ENCODE measurements around the gene PATJ.

DNA sequence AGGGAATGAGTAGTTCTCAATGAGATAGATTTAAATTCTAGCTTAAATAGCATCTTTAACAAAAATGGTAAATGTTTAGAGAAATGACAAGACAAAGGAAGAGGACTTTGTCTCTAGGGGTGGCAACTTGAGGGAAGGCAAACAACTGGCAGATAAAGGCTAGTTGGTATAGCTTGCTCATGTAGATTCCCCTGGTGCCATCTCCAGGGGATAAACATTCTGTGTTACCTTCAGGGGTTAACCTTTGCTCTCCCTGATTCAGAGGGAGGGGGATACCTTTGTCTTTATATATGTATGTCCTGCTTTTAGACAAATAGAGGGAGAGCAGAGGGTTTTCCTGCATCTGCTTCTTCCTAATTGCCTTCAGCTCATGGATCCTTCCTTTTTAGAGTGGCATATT is 298.7 kb downstream of the PATJ start:
- TF ChIP-seq POLR2A (IDR thresholded peaks at IDR 0.05; ENCODE audit: low read depth, low read length) (no peak), EZH2 (IDR thresholded peaks at IDR 0.05; ENCODE audit: borderline replicate concordance, low read depth, low read length, severe bottlenecking) (no peak), MYC (IDR thresholded peaks at IDR 0.05; ENCODE audit: low read depth, low read length) (no peak), POLR2AphosphoS5 (IDR thresholded peaks at IDR 0.05; ENCODE audit: insufficient read depth, low read depth, low read length) (no peak), JUN (IDR thresholded peaks at IDR 0.05; ENCODE audit: borderline replicate concordance, insufficient read depth, insufficient read length, low read depth) (no peak)
- TF ChIP-seq, protein P1, sequence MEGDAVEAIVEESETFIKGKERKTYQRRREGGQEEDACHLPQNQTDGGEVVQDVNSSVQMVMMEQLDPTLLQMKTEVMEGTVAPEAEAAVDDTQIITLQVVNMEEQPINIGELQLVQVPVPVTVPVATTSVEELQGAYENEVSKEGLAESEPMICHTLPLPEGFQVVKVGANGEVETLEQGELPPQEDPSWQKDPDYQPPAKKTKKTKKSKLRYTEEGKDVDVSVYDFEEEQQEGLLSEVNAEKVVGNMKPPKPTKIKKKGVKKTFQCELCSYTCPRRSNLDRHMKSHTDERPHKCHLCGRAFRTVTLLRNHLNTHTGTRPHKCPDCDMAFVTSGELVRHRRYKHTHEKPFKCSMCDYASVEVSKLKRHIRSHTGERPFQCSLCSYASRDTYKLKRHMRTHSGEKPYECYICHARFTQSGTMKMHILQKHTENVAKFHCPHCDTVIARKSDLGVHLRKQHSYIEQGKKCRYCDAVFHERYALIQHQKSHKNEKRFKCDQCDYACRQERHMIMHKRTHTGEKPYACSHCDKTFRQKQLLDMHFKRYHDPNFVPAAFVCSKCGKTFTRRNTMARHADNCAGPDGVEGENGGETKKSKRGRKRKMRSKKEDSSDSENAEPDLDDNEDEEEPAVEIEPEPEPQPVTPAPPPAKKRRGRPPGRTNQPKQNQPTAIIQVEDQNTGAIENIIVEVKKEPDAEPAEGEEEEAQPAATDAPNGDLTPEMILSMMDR (IDR thresholded peaks at IDR 0.05; ENCODE audit: extremely low read depth in 1 of 2, insufficient read depth in 1 of 2, low read depth in 1 of 2, low read length in 2 of 2), result no peak
- TF ChIP-seq, protein P2, sequence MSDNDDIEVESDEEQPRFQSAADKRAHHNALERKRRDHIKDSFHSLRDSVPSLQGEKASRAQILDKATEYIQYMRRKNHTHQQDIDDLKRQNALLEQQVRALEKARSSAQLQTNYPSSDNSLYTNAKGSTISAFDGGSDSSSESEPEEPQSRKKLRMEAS (IDR thresholded peaks at IDR 0.05; ENCODE audit: insufficient read depth, insufficient read length), result no peak

Measured in endothelial cell of umbilical vein (primary cell).